H9 (cell line): ENCODE data around the gene BMP3. TPM values are rescaled to one million over a fixed set of nuclear protein-coding genes. Genes with fewer than 3 reads are reported as not detected.

Source experiments
- DNase-seq: peaks from one replicate; pipeline ENCODE4 v3.0.0-alpha.2; 2017
- H2AFZ ChIP-seq: one replicate; pipeline ENCODE4 v1.6.1; 2013; ENCODE audit warnings: mild to moderate bottlenecking, low read length, control low read depth, moderate library complexity
- H2AK5ac ChIP-seq: 2 replicates; pipeline ENCODE4 v1.6.1; 2013; ENCODE audit warnings: low read length, control low read depth, mixed read lengths; ENCODE audit not compliant: insufficient read length
- H2BK120ac ChIP-seq: one replicate; pipeline ENCODE4 v1.6.1; 2013; ENCODE audit warnings: low read depth, mild to moderate bottlenecking, low read length, control low read depth, inconsistent platforms; ENCODE audit not compliant: poor library complexity, severe bottlenecking
- H2BK12ac ChIP-seq: 2 replicates; pipeline ENCODE4 v1.6.1; 2013; ENCODE audit warnings: low read length, control low read depth, mixed read lengths, low read depth; ENCODE audit not compliant: insufficient read length
- H2BK15ac ChIP-seq: 2 replicates; pipeline ENCODE4 v1.6.1; 2013; ENCODE audit warnings: low read depth, low read length, control low read depth
- H2BK20ac ChIP-seq: one replicate; pipeline ENCODE4 v1.6.1; 2013; ENCODE audit warnings: low read depth, mild to moderate bottlenecking, low read length, control low read depth, inconsistent platforms; ENCODE audit not compliant: poor library complexity, severe bottlenecking
- H2BK5ac ChIP-seq: 2 replicates; pipeline ENCODE4 v1.6.1; 2013; ENCODE audit warnings: low read length, control low read depth, mixed read lengths; ENCODE audit not compliant: insufficient read length
- H3K14ac ChIP-seq: 2 replicates; pipeline ENCODE4 v1.6.1; 2013; ENCODE audit warnings: low read length, control low read depth; ENCODE audit not compliant: insufficient read depth
- H3K18ac ChIP-seq: 2 replicates; pipeline ENCODE4 v1.6.1; 2013; ENCODE audit warnings: low read depth, mild to moderate bottlenecking, mixed read lengths, low read length, control low read depth; ENCODE audit not compliant: insufficient read length
- H3K23ac ChIP-seq: 2 replicates; pipeline ENCODE4 v1.6.1; 2013; ENCODE audit warnings: low read length, control low read depth, mixed read lengths, low read depth; ENCODE audit not compliant: insufficient read length
- H3K23me2 ChIP-seq: 2 replicates; pipeline ENCODE4 v1.6.1; 2013; ENCODE audit warnings: low read depth, mild to moderate bottlenecking, mixed read lengths, low read length, control low read depth; ENCODE audit not compliant: insufficient read length, poor library complexity, severe bottlenecking
- H3K27ac ChIP-seq: 2 replicates; pipeline ENCODE4 v1.5.1; 2013; ENCODE audit warnings: low read length, control low read depth, mixed read lengths, low read depth; ENCODE audit not compliant: insufficient read length
- H3K27me3 ChIP-seq: 2 replicates; pipeline ENCODE4 v1.6.1; 2013; ENCODE audit warnings: low read length, control low read depth, inconsistent platforms; ENCODE audit not compliant: insufficient read depth
- H3K4ac ChIP-seq: 2 replicates; pipeline ENCODE4 v1.6.1; 2013; ENCODE audit warnings: low read depth, mild to moderate bottlenecking, control low read depth, inconsistent platforms, low read length, moderate library complexity
- H3K4me1 ChIP-seq: 2 replicates; pipeline ENCODE4 v1.6.1; 2013; ENCODE audit warnings: low read length, control low read depth, inconsistent platforms; ENCODE audit not compliant: insufficient read depth
- H3K4me2 ChIP-seq: 2 replicates; pipeline ENCODE4 v1.6.1; 2013; ENCODE audit warnings: low read length, control low read depth, mixed read lengths; ENCODE audit not compliant: insufficient read length, insufficient read depth
- H3K56ac ChIP-seq: 2 replicates; pipeline ENCODE4 v1.6.1; 2013; ENCODE audit warnings: low read depth, mild to moderate bottlenecking, mixed read lengths, low read length, control low read depth; ENCODE audit not compliant: insufficient read length
- H3K79me1 ChIP-seq: 2 replicates; pipeline ENCODE4 v1.6.1; 2013; ENCODE audit warnings: low read depth, mild to moderate bottlenecking, moderate library complexity, low read length, control low read depth, inconsistent platforms; ENCODE audit not compliant: insufficient read depth, poor library complexity, severe bottlenecking
- H3K79me2 ChIP-seq: 2 replicates; pipeline ENCODE4 v1.6.1; 2013; ENCODE audit warnings: low read length, control low read depth, inconsistent platforms; ENCODE audit not compliant: insufficient read depth
- H3K9ac ChIP-seq: 2 replicates; pipeline ENCODE4 v1.6.1; 2013; ENCODE audit warnings: low read length, control low read depth, mixed read lengths; ENCODE audit not compliant: insufficient read length; ENCODE audit errors: extremely low read depth
- H3K9me3 ChIP-seq: one replicate; pipeline ENCODE4 v1.6.1; 2013; ENCODE audit warnings: low read depth, low read length, inconsistent platforms; ENCODE audit not compliant: control insufficient read depth
- H3T11ph ChIP-seq: one replicate; pipeline ENCODE4 v1.6.1; 2013; ENCODE audit warnings: mild to moderate bottlenecking, low read length, control low read depth, inconsistent platforms
- H4K20me1 ChIP-seq: one replicate; pipeline ENCODE4 v1.6.1; 2013; ENCODE audit not compliant: control insufficient read depth, insufficient read length, insufficient read depth
- H4K5ac ChIP-seq: 2 replicates; pipeline ENCODE4 v1.6.1; 2013; ENCODE audit warnings: low read depth, mild to moderate bottlenecking, mixed read lengths, low read length, control low read depth; ENCODE audit not compliant: insufficient read length
- H4K8ac ChIP-seq: replicated peaks from 2 replicates; pipeline ENCODE4 v1.6.1; 2013; ENCODE audit warnings: low read length, control low read depth, mixed read lengths, low read depth; ENCODE audit not compliant: insufficient read length
- H4K91ac ChIP-seq: 2 replicates; pipeline ENCODE4 v1.6.1; 2013; ENCODE audit warnings: low read depth, mild to moderate bottlenecking, moderate library complexity, mixed read lengths, low read length, control low read depth; ENCODE audit not compliant: insufficient read length
- H3K27ac Mint-ChIP-seq, 3 experiments: 2 replicates in 2 of 3; 3 replicates in 1 of 3; pipeline ENCODE4 v1.8.0; 2020 to 2021; ENCODE audit warnings: mixed read lengths in 3 of 3, mild to moderate bottlenecking in 1 of 3, moderate library complexity in 1 of 3
- H3K27me3 Mint-ChIP-seq: 2 replicates; pipeline ENCODE4 v1.8.0; 2021; ENCODE audit warnings: low read depth, mild to moderate bottlenecking, moderate library complexity, mixed read lengths
- H3K36me3 Mint-ChIP-seq, 3 experiments: 2 replicates in 2 of 3; 3 replicates in 1 of 3; pipeline ENCODE4 v1.8.0; 2020 to 2021; ENCODE audit warnings: low read depth in 3 of 3, mixed read lengths in 3 of 3; ENCODE audit not compliant: insufficient read depth in 1 of 3
- H3K4me1 Mint-ChIP-seq, 2 experiments: 2 replicates each; pipeline ENCODE4 v1.8.0; 2020; ENCODE audit warnings: mixed read lengths in 2 of 2
- H3K4me3 Mint-ChIP-seq, 2 experiments: 2 replicates in 1 of 2; 3 replicates in 1 of 2; pipeline ENCODE4 v1.8.0; 2020 to 2021; ENCODE audit warnings: mild to moderate bottlenecking in 2 of 2, mixed read lengths in 2 of 2, moderate library complexity in 1 of 2
- H3K9me3 Mint-ChIP-seq, 2 experiments: 2 replicates in 1 of 2; 3 replicates in 1 of 2; pipeline ENCODE4 v1.8.0; 2020; ENCODE audit warnings: mild to moderate bottlenecking in 2 of 2, mixed read lengths in 2 of 2, moderate library complexity in 1 of 2
- WGBS: extraction: QIAGEN DNeasy Blood & Tissue Kit; methylation state at CpG from one replicate; pipeline ENCODE4 v1.1.7; 2013; ENCODE audit warnings: missing lambda C conversion rate, low lambda C conversion rate, mixed read lengths; ENCODE audit not compliant: insufficient read length; ENCODE audit errors: extremely low coverage; 5-methylcytosine and 5-hydroxymethylcytosine counted together
- total RNA-seq: library from RNA; stranded (reverse); gene quantifications from 2 replicates; pipeline ENCODE4 v1.2.1, GENCODE V29; 2021
- TF ChIP-seq, protein P1 (sequence below): fragments of 200-600 bp; sonication (generic); conservative IDR thresholded peaks from 3 replicates; pipeline ENCODE4 v1.8.0; 2021; ENCODE audit warnings: antibody characterized with exemption, mild to moderate bottlenecking

The BMP3 gene
- total RNA-seq, 1 experiment from 2014 or later, result not detected

DNA sequence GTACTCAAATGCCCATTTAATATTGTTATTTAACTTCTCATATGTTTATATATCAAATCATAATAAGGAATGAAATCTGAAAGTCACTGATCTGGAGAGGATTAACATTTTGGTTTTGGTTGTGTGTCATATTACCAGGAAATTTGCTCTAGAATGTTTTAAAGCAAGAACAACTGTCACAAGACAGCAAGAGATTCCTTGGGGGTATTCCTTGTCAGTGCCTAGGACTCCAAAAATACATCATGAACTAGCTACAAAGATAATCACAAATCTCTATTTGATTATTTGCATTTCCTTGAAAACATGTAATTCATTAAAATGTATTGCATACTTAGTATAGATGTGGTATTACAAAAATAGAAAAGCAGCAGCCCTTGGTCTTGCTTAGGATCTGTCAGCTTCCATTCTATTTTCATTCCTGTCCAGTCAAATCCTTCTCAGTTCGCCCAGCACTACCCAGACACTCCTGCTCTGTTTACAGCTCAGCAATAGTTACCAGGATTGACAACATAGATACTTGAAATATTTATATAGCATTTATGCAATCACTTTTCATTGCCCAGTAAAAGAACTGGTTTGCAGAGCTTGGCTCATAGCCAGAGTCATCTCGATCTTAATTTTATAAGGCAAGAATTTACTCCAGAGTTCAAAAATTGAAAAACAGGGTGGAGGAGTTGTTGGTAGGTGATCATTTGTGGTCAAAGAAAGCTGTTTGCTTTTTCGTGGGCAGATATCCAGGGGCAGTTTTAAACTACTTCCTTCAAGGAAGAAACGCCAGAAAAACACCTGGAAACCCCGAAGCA, 9.2 kb upstream of the BMP3 start:
- Histone ChIP-seq H2BK120ac (no peak overlapping the region), H4K91ac (no peak overlapping the region), H3K4ac (no peak overlapping the region), H4K20me1 (no peaks in the 10 kb centered on the region), H3K56ac (no peak overlapping the region), H3K14ac (no peak overlapping the region), H3K9me3 (no peaks in the 10 kb centered on the region), H3K4me2 (no peak overlapping the region), H3K79me2 (no peaks in the 10 kb centered on the region), H3K27ac (no peak overlapping the region), H4K5ac (no peak overlapping the region), H4K8ac (no peak overlapping the region), H2BK12ac (no peak overlapping the region), H3K27me3 (no peaks in the 10 kb centered on the region), H2AFZ (no peak overlapping the region), H2AK5ac (no peak overlapping the region), H3K9ac (no peak overlapping the region), H2BK5ac (no peak overlapping the region), H3K4me1 (no peaks in the 10 kb centered on the region), H2BK15ac (no peak overlapping the region), H3T11ph (no peak overlapping the region), H2BK20ac (no peak overlapping the region), H3K18ac (no peak overlapping the region), H3K23me2 (no peaks in the 10 kb centered on the region), H3K79me1 (no peaks in the 10 kb centered on the region), H3K23ac (no peak overlapping the region)
- no peak for DNase-seq
- TF ChIP-seq, protein P1, sequence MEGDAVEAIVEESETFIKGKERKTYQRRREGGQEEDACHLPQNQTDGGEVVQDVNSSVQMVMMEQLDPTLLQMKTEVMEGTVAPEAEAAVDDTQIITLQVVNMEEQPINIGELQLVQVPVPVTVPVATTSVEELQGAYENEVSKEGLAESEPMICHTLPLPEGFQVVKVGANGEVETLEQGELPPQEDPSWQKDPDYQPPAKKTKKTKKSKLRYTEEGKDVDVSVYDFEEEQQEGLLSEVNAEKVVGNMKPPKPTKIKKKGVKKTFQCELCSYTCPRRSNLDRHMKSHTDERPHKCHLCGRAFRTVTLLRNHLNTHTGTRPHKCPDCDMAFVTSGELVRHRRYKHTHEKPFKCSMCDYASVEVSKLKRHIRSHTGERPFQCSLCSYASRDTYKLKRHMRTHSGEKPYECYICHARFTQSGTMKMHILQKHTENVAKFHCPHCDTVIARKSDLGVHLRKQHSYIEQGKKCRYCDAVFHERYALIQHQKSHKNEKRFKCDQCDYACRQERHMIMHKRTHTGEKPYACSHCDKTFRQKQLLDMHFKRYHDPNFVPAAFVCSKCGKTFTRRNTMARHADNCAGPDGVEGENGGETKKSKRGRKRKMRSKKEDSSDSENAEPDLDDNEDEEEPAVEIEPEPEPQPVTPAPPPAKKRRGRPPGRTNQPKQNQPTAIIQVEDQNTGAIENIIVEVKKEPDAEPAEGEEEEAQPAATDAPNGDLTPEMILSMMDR, result no peak
- H3K27ac Mint-ChIP-seq, result no peak overlapping the region
- no peak overlapping the region for H3K4me3 Mint-ChIP-seq
- peaks cover 0 to 3% (median 2%) of the 10 kb centered on the region in 3 experiments; a peak in 2 of 7 replicates for H3K36me3 Mint-ChIP-seq
- H3K9me3 Mint-ChIP-seq, result peaks cover 3 to 10% of the 10 kb centered on the region in 2 experiments; a peak in 3 of 5 replicates
- no CpG with 5 or more reads among the region's 5 CpGs for WGBS
- peaks cover 5 to 7% of the 10 kb centered on the region in 2 experiments for H3K4me1 Mint-ChIP-seq
- H3K27me3 Mint-ChIP-seq, result peaks cover 23% of the 10 kb centered on the region
